WTC11 (cell line): ENCODE results near the gene PRRC2A. TPM values are rescaled to one million over a fixed set of nuclear protein-coding genes. Genes with fewer than 3 reads are reported as not detected.
A peak's percentile ranks its signal among the peaks of the same experiment; 100 is the strongest.

Source experiments
- ATAC-seq: fragments of 200-7000 bp; cut with Tn5 transposase; 2 replicates; pipeline ENCODE4 v1.10.0; 2021; ENCODE audit warnings: mild to moderate bottlenecking, moderate library complexity
- CTCF ChIA-PET: fragments of 300-600 bp; sonication (Branson Sonifier 250); formaldehyde crosslinking; loops from one replicate; lab custom pipeline; 2021; ENCODE audit warnings: antibody characterized with exemption; lab: Charles Lee
- POLR2A ChIA-PET: fragments of 350-600 bp; sonication (Branson Sonifier 250); formaldehyde crosslinking; loops from one replicate; lab custom pipeline; 2021; ENCODE audit warnings: antibody characterized with exemption; lab: Charles Lee
- DNase-seq: peaks from one replicate; pipeline ENCODE4 v3.0.0; 2021; ENCODE audit warnings: low spot score
- H3K27ac Mint-ChIP-seq: 2 replicates; pipeline ENCODE4 v1.8.0; 2021; ENCODE audit warnings: mixed read lengths
- H3K27me3 Mint-ChIP-seq: 2 replicates; pipeline ENCODE4 v1.8.0; 2021; ENCODE audit warnings: low read depth, mild to moderate bottlenecking, moderate library complexity, mixed read lengths
- H3K36me3 Mint-ChIP-seq: 2 replicates; pipeline ENCODE4 v1.8.0; 2021; ENCODE audit warnings: mixed read lengths
- H3K4me1 Mint-ChIP-seq: 2 replicates; pipeline ENCODE4 v1.8.0; 2022; ENCODE audit warnings: mixed read lengths
- H3K4me3 Mint-ChIP-seq: 2 replicates; pipeline ENCODE4 v1.8.0; 2021; ENCODE audit warnings: mild to moderate bottlenecking, moderate library complexity, mixed read lengths
- H3K9me3 Mint-ChIP-seq: 2 replicates; pipeline ENCODE4 v1.8.0; 2021; ENCODE audit warnings: mixed read lengths
- ATF6 ChIP-seq: sonication (generic); formaldehyde crosslinking; IDR thresholded peaks from 2 replicates; pipeline ENCODE4 v1.8.1; 2023; ENCODE audit warnings: mild to moderate bottlenecking, missing genetic modification reagents
- CREM ChIP-seq: sonication (generic); formaldehyde crosslinking; IDR thresholded peaks from 2 replicates; pipeline ENCODE4 v1.8.1; 2022; ENCODE audit warnings: mild to moderate bottlenecking, missing genetic modification reagents, moderate library complexity
- E2F5 ChIP-seq: sonication (generic); formaldehyde crosslinking; IDR thresholded peaks from 2 replicates; pipeline ENCODE4 v1.8.1; 2022; ENCODE audit warnings: mild to moderate bottlenecking, moderate library complexity, missing genetic modification reagents
- ESRRA ChIP-seq: sonication (generic); formaldehyde crosslinking; IDR thresholded peaks from 2 replicates; pipeline ENCODE4 v1.8.1; 2022; ENCODE audit warnings: mild to moderate bottlenecking, missing genetic modification reagents, borderline replicate concordance
- FOXK1 ChIP-seq: sonication (generic); formaldehyde crosslinking; IDR thresholded peaks from 2 replicates; pipeline ENCODE4 v1.8.0; 2022; ENCODE audit warnings: mild to moderate bottlenecking, moderate library complexity, missing genetic modification reagents
- HMGA2 ChIP-seq: fragments of 250-450 bp; sonication (Bioruptor Pico); IDR thresholded peaks from 2 replicates; pipeline ENCODE4 v1.4.0; 2021; ENCODE audit warnings: mild to moderate bottlenecking, moderate library complexity
- HMGXB4 ChIP-seq: sonication (generic); formaldehyde crosslinking; IDR thresholded peaks from 2 replicates; pipeline ENCODE4 v1.8.1; 2023; ENCODE audit warnings: mild to moderate bottlenecking, moderate library complexity, missing genetic modification reagents
- JUN ChIP-seq: sonication (generic); formaldehyde crosslinking; IDR thresholded peaks from 2 replicates; pipeline ENCODE4 v1.8.0; 2023; ENCODE audit warnings: mild to moderate bottlenecking, missing genetic modification reagents
- MLX ChIP-seq: sonication (generic); formaldehyde crosslinking; IDR thresholded peaks from 2 replicates; pipeline ENCODE4 v1.8.1; 2023; ENCODE audit warnings: mild to moderate bottlenecking, missing genetic modification reagents, moderate library complexity
- NR1H2 ChIP-seq: sonication (generic); formaldehyde crosslinking; IDR thresholded peaks from 2 replicates; pipeline ENCODE4 v1.9.0; 2021; ENCODE audit warnings: mild to moderate bottlenecking, moderate library complexity, missing genetic modification reagents
- NR2C2 ChIP-seq: sonication (generic); formaldehyde crosslinking; IDR thresholded peaks from 2 replicates; pipeline ENCODE4 v1.8.0; 2022; ENCODE audit warnings: mild to moderate bottlenecking, missing genetic modification reagents
- RELA ChIP-seq: sonication (generic); formaldehyde crosslinking; IDR thresholded peaks from 2 replicates; pipeline ENCODE4 v1.8.1; 2022; ENCODE audit warnings: missing genetic modification reagents, mild to moderate bottlenecking, borderline replicate concordance
- SMAD3 ChIP-seq: sonication (generic); formaldehyde crosslinking; IDR thresholded peaks from 2 replicates; pipeline ENCODE4 v1.8.0; 2022; ENCODE audit warnings: missing genetic modification reagents, mild to moderate bottlenecking, borderline replicate concordance
- SMAD4 ChIP-seq: sonication (generic); formaldehyde crosslinking; IDR thresholded peaks from 2 replicates; pipeline ENCODE4 v1.8.0; 2022; ENCODE audit warnings: mild to moderate bottlenecking, missing genetic modification reagents
- SP1 ChIP-seq: sonication (generic); formaldehyde crosslinking; conservative IDR thresholded peaks from 2 replicates; pipeline ENCODE4 v1.8.1; 2022; ENCODE audit warnings: missing genetic modification reagents
- TEAD1 ChIP-seq: sonication (generic); formaldehyde crosslinking; IDR thresholded peaks from 2 replicates; pipeline ENCODE4 v1.8.0; 2022; ENCODE audit warnings: mild to moderate bottlenecking, missing genetic modification reagents
- TEAD4 ChIP-seq: sonication (generic); formaldehyde crosslinking; IDR thresholded peaks from 2 replicates; pipeline ENCODE4 v1.8.0; 2022; ENCODE audit warnings: mild to moderate bottlenecking, missing genetic modification reagents
- ZNF121 ChIP-seq: sonication (generic); formaldehyde crosslinking; IDR thresholded peaks from 2 replicates; pipeline ENCODE4 v1.8.0; 2023; ENCODE audit warnings: missing genetic modification reagents
- ZNF219 ChIP-seq: sonication (generic); formaldehyde crosslinking; IDR thresholded peaks from 2 replicates; pipeline ENCODE4 v1.8.0; 2023; ENCODE audit warnings: missing genetic modification reagents, mild to moderate bottlenecking, borderline replicate concordance
- total RNA-seq: library from RNA; stranded (reverse); gene quantifications from 3 replicates; pipeline ENCODE4 v1.2.3, GENCODE V29; 2021

The PRRC2A gene
- total RNA-seq, 1 experiment from 2014 or later = 372 TPM

GRCh38 chr6:31663961-31664789 is 43.7 kb downstream of the PRRC2A start (continued):
- TF ChIP-seq HMGA2 = no peak
- no peak for TF ChIP-seq TEAD4
- no peak for TF ChIP-seq MLX (CRISPR knock-in tag)
- no peak for TF ChIP-seq ZNF219 (CRISPR knock-in tag)
- no peak for TF ChIP-seq ESRRA (CRISPR knock-in tag)
- TF ChIP-seq SMAD4 (CRISPR knock-in tag) = no peak
- TF ChIP-seq ZNF121 = no peak
- no peak for TF ChIP-seq NR1H2 (CRISPR knock-in tag)
- no peak for TF ChIP-seq RELA (CRISPR knock-in tag)
- TF ChIP-seq SMAD3 (CRISPR knock-in tag) = no peak

GRCh38 chr6:31664790-31665500 is 44.4 kb downstream of the PRRC2A start, which contains the start of gene GPANK1:
TSS of gene GPANK1 (minus strand) at chr6:31664997. CDS start at chr6:31664478, 519 bp downstream.
- Mint-ChIP-seq H3K36me3 (peaks cover 54% of the 10 kb centered on the region), H3K27me3 (no peaks in the 10 kb centered on the region), H3K4me3 (peak within 1 kb of the TSS; percentile 91), H3K4me1 (peaks cover 34% of the 10 kb centered on the region), H3K9me3 (no peaks in the 10 kb centered on the region), H3K27ac (peak within 1 kb of the TSS; percentile 98)
- ChIA-PET CTCF (interaction anchor here (0.5 to 1.8 kb wide), 13 partner anchors 12 to 127 kb away, joined by 3 to 7 read pairs (median 4); partner anchors contain the start of genes ATP6V1G2, BAG6 and DDAH2), POLR2A (interaction anchor here (0.8 to 1.6 kb wide), 13 partner anchors 11 to 198 kb away, joined by 3 to 9 read pairs (median 3); partner anchors contain the start of genes ABHD16A, BAG6, DDAH2 and DDX39B)
- ATAC-seq (peak; percentile 12), DNase-seq (peak; percentile 64)
- TF ChIP-seq SP1 (CRISPR knock-in tag) (0 out of 2 replicates have a peak, but pooled peaks have one; percentile 16), CREM (peak; percentile 20; the same call in 1 of the 2 replicates), MLX (CRISPR knock-in tag) (no peak), TEAD1 (0 out of 2 replicates have a peak, but pooled peaks have one; percentile 36), HMGXB4 (CRISPR knock-in tag) (0 out of 2 replicates have a peak, but pooled peaks have one; percentile 12), FOXK1 (peak; percentile 69; the same call in 1 of the 2 replicates), ATF6 (no peak), E2F5 (CRISPR knock-in tag) (0 out of 2 replicates have a peak, but pooled peaks have one; percentile 5), NR2C2 (CRISPR knock-in tag) (no peak), JUN (0 out of 2 replicates have a peak, but pooled peaks have one; percentile 11)
